ENCODE data around the gene MRPL34.
"Not testable (repeated sequence)": the region's sequence is repeated elsewhere in the genome, so short reads cannot be mapped to it uniquely, and the experiment has no call there.

The MRPL34 gene

GRCh38 chr19:17305517-17306284 is at the start of gene MRPL34:
TSS of gene MRPL34 (plus strand) at chr19:17305872. CDS start at chr19:17305893, 21 bp downstream.
- DNase-seq = peak; percentile 99

GRCh38 chr19:17256130-17256529 is 49.5 kb upstream of the MRPL34 start:
- DNase-seq = no peak

GRCh38 chr19:17259118-17259780 is 46.4 kb upstream of the MRPL34 start:
- no peak for DNase-seq

- DNase-seq = no peak
Observed at GRCh38 chr19:17259934-17260333, 45.7 kb upstream of the MRPL34 start.

- DNase-seq = peak; percentile 82
Observed at GRCh38 chr19:17260842-17261325, 44.8 kb upstream of the MRPL34 start.

GRCh38 chr19:17262557-17262956 is 43.1 kb upstream of the MRPL34 start:
- DNase-seq = no peak

GRCh38 chr19:17263712-17264640 is 41.7 kb upstream of the MRPL34 start:
- DNase-seq = no peak

GRCh38 chr19:17264641-17264979 is 41.1 kb upstream of the MRPL34 start, which contains the start of gene USHBP1:
TSS of gene USHBP1 (minus strand) at chr19:17264745. CDS start at chr19:17264299, 446 bp downstream.
- DNase-seq = no peak

- DNase-seq = no peak
Observed at GRCh38 chr19:17266026-17266425, 39.6 kb upstream of the MRPL34 start.

- no peak for DNase-seq
Observed at GRCh38 chr19:17266589-17266974, 39.1 kb upstream of the MRPL34 start.

GRCh38 chr19:17266975-17267788 is 38.5 kb upstream of the MRPL34 start, which contains the start of gene BABAM1:
TSS of gene BABAM1 (plus strand) at chr19:17267443. CDS start at chr19:17268807, 1,364 bp downstream.
- peak; percentile 99 for DNase-seq

GRCh38 chr19:17268754-17269153 is 36.9 kb upstream of the MRPL34 start:
- no peak for DNase-seq

- not testable (repeated sequence) for DNase-seq
Observed at GRCh38 chr19:17274892-17275291, 30.8 kb upstream of the MRPL34 start.

- no peak for DNase-seq
Observed at GRCh38 chr19:17275441-17276175, 30.1 kb upstream of the MRPL34 start.

GRCh38 chr19:17279436-17279835 is 26.2 kb upstream of the MRPL34 start:
- no peak for DNase-seq

- DNase-seq = no peak
Observed at GRCh38 chr19:17281391-17282304, 24.0 kb upstream of the MRPL34 start, which contains the start of gene ANKLE1. TSS of gene ANKLE1 (plus strand) at chr19:17281901. CDS start at chr19:17281921, 20 bp downstream.

- peak; percentile 43 for DNase-seq
Observed at GRCh38 chr19:17282488-17283125, 23.1 kb upstream of the MRPL34 start.

GRCh38 chr19:17283504-17283996 is 22.1 kb upstream of the MRPL34 start:
- no peak for DNase-seq

- no peak for DNase-seq
Observed at GRCh38 chr19:17285415-17286135, 20.1 kb upstream of the MRPL34 start.

Measured in DMS153 (cell line).